CD4-positive, alpha-beta memory T cell (primary cell): Measurements from ENCODE around the gene DDX18. TPM values are rescaled to one million over a fixed set of nuclear protein-coding genes. Genes with fewer than 3 reads are reported as not detected.

Experiments
- CTCF ChIA-PET: fragments of 350-600 bp; sonication (Branson Sonifier 250); formaldehyde crosslinking; loops from one replicate; lab custom pipeline; 2021; ENCODE audit warnings: inconsistent platforms; ENCODE audit not compliant: partially characterized antibody; lab: Charles Lee
- POLR2A ChIA-PET: fragments of 350-600 bp; sonication (Branson Sonifier 250); formaldehyde crosslinking; loops from one replicate; lab custom pipeline; 2021; ENCODE audit not compliant: partially characterized antibody; lab: Charles Lee
- DNase-seq, 5 donors: peaks; one replicate each; pipeline versions ENCODE4 v3.0.0 to v3.0.0-alpha.2; 2020 to 2022; ENCODE audit warnings: mixed read lengths in 1 of 5
- H3K27ac ChIP-seq: one replicate; pipeline ENCODE4 v1.7.0; 2013; ENCODE audit warnings: low read depth, low read length
- H3K27me3 ChIP-seq: 2 replicates; pipeline ENCODE4 v1.7.0; 2013; ENCODE audit warnings: mild to moderate bottlenecking, low read length, moderate library complexity; ENCODE audit not compliant: insufficient read depth
- H3K36me3 ChIP-seq: 2 replicates; pipeline ENCODE4 v1.7.0; 2013; ENCODE audit warnings: mild to moderate bottlenecking, low read length, moderate library complexity; ENCODE audit not compliant: insufficient read depth
- H3K4me1 ChIP-seq: 2 replicates; pipeline ENCODE4 v1.7.0; 2013; ENCODE audit warnings: mild to moderate bottlenecking, low read length, moderate library complexity; ENCODE audit not compliant: insufficient read depth
- H3K4me3 ChIP-seq, 2 donors: one replicate each; pipeline ENCODE4 v1.7.0; 2013; ENCODE audit warnings: low read length in 2 of 2, mild to moderate bottlenecking in 1 of 2
- H3K9me3 ChIP-seq, 2 donors: one replicate each; pipeline ENCODE4 v1.7.0; 2013; ENCODE audit warnings: low read length in 2 of 2, control low read depth in 1 of 2; ENCODE audit not compliant: control insufficient read depth in 1 of 2
- H3K27ac Mint-ChIP-seq, 7 donors: one replicate each; pipeline ENCODE4 v1.8.0; 2020 to 2021; ENCODE audit warnings: mixed read lengths in 7 of 7, mild to moderate bottlenecking in 6 of 7, inconsistent platforms in 3 of 7, moderate library complexity in 3 of 7
- H3K27me3 Mint-ChIP-seq, 2 donors: one replicate each; pipeline ENCODE4 v1.8.0; 2020 to 2021; ENCODE audit warnings: mixed read lengths in 2 of 2
- H3K36me3 Mint-ChIP-seq, 2 donors: one replicate each; pipeline ENCODE4 v1.8.0; 2020 to 2021; ENCODE audit warnings: mixed read lengths in 2 of 2, inconsistent platforms in 1 of 2, mild to moderate bottlenecking in 1 of 2
- H3K4me1 Mint-ChIP-seq, 4 donors: one replicate each; pipeline ENCODE4 v1.8.0; 2020 to 2021; ENCODE audit warnings: mixed read lengths in 4 of 4, mild to moderate bottlenecking in 1 of 4
- H3K4me3 Mint-ChIP-seq, 8 donors: one replicate each; pipeline ENCODE4 v1.8.0; 2020 to 2021; ENCODE audit warnings: mixed read lengths in 8 of 8, mild to moderate bottlenecking in 7 of 8, moderate library complexity in 6 of 8, inconsistent platforms in 3 of 8
- H3K9me3 Mint-ChIP-seq, 8 donors: one replicate each; pipeline ENCODE4 v1.8.0; 2020 to 2021; ENCODE audit warnings: mixed read lengths in 8 of 8, mild to moderate bottlenecking in 5 of 8, inconsistent platforms in 3 of 8, moderate library complexity in 1 of 8
- intact Hi-C: fragments of 100-400 bp; cut with micrococcal nuclease; formaldehyde crosslinking; loops from one replicate; pipeline ENCODE4 v1.15.1; 2023
- polyA plus RNA-seq, 2 donors: library from polyadenylated mRNA; unstranded; fragments of 300-500 nt; fragmentation: Illumina TruSeq; gene quantifications; one replicate each; pipeline ENCODE4 v1.2.3, GENCODE V29; 2021
- total RNA-seq, 2 experiments: library from RNA; stranded (reverse); gene quantifications; one replicate each; pipeline ENCODE4 v1.2.3, GENCODE V29; 2021

Gene DDX18
- total and polyA plus RNA-seq, 4 experiments from 2014 or later: 47.6 to 111 (median 88.3) TPM

GRCh38 chr2:117832905-117833613 is 18.6 kb downstream of the DDX18 start:
- ChIA-PET POLR2A (interaction anchor here (2.5 kb wide), 1 partner anchor 19 kb away, joined by 8 read pairs; the partner anchor contains the start of gene DDX18), CTCF (interaction anchor here (2.4 to 4.2 kb wide), 2 partner anchors 10 to 18 kb away, joined by 8 to 15 read pairs; partner anchors contain the start of gene DDX18)
- DNase-seq: no peak
- peaks cover 53 to 56% of the 10 kb centered on the region in 2 donors for H3K36me3 Mint-ChIP-seq
- intact Hi-C loops: no loop called here
- no peaks in the 10 kb centered on the region for H3K9me3 ChIP-seq
- peak overlapping the region in 3 of 7 donors; percentile 24 to 69 (median 37) for H3K27ac Mint-ChIP-seq
- H3K4me1 Mint-ChIP-seq: peaks cover 3 to 22% (median 10%) of the 10 kb centered on the region in 4 donors
- H3K27me3 Mint-ChIP-seq: no peaks in the 10 kb centered on the region
- H3K4me3 ChIP-seq: no peak overlapping the region
- no peaks in the 10 kb centered on the region for H3K27me3 ChIP-seq
- peaks cover 35% of the 10 kb centered on the region for H3K36me3 ChIP-seq
- H3K9me3 Mint-ChIP-seq: no peaks in the 10 kb centered on the region
- H3K27ac ChIP-seq: no peak overlapping the region
- H3K4me3 Mint-ChIP-seq: no peak overlapping the region
- no peaks in the 10 kb centered on the region for H3K4me1 ChIP-seq

- Histone ChIP-seq H3K4me3 (no peak overlapping the region), H3K27ac (no peak overlapping the region), H3K4me1 (no peaks in the 10 kb centered on the region), H3K9me3 (no peaks in the 10 kb centered on the region), H3K27me3 (no peaks in the 10 kb centered on the region), H3K36me3 (peaks cover 27% of the 10 kb centered on the region)
- peaks cover 3 to 22% (median 10%) of the 10 kb centered on the region in 4 donors for H3K4me1 Mint-ChIP-seq
- ChIA-PET CTCF (interaction anchor here (0.8 to 4.2 kb wide), 5 partner anchors 9 to 170 kb away, joined by 3 to 15 read pairs (median 4); partner anchors contain the start of gene DDX18), POLR2A (interaction anchor here (2.5 kb wide), 1 partner anchor 20 kb away, joined by 8 read pairs; the partner anchor contains the start of gene DDX18)
- DNase-seq: no peak
- no peak overlapping the region for H3K4me3 Mint-ChIP-seq
- H3K27me3 Mint-ChIP-seq: no peaks in the 10 kb centered on the region
- H3K27ac Mint-ChIP-seq: peak overlapping the region in 4 of 7 donors; percentile 24 to 80 (median 28)
- intact Hi-C loops: no loop called here
- H3K9me3 Mint-ChIP-seq: no peaks in the 10 kb centered on the region
- H3K36me3 Mint-ChIP-seq: peaks cover 48 to 51% of the 10 kb centered on the region in 2 donors
Observed at GRCh38 chr2:117833911-117834310, 19.4 kb downstream of the DDX18 start.

GRCh38 chr2:117834992-117835391 is 20.5 kb downstream of the DDX18 start:
- ChIA-PET POLR2A (interaction anchor here (2.5 kb wide), 1 partner anchor 21 kb away, joined by 8 read pairs; the partner anchor contains the start of gene DDX18), CTCF (interaction anchor here (0.8 to 4.2 kb wide), 4 partner anchors 8 to 168 kb away, joined by 3 to 15 read pairs (median 10); partner anchors contain the start of gene DDX18)
- peaks cover 3 to 22% (median 10%) of the 10 kb centered on the region in 4 donors for H3K4me1 Mint-ChIP-seq
- H3K27me3 Mint-ChIP-seq: no peaks in the 10 kb centered on the region
- H3K36me3 Mint-ChIP-seq: peaks cover 37 to 47% of the 10 kb centered on the region in 2 donors
- H3K27ac ChIP-seq: no peak overlapping the region
- no peaks in the 10 kb centered on the region for H3K9me3 ChIP-seq
- H3K27me3 ChIP-seq: no peaks in the 10 kb centered on the region
- H3K4me1 ChIP-seq: no peaks in the 10 kb centered on the region
- no peak for DNase-seq
- intact Hi-C loops: no loop called here
- no peaks in the 10 kb centered on the region for H3K9me3 Mint-ChIP-seq
- peak overlapping the region in 1 of 7 donors; percentile 24 for H3K27ac Mint-ChIP-seq
- peaks cover 16% of the 10 kb centered on the region for H3K36me3 ChIP-seq
- H3K4me3 ChIP-seq: no peak overlapping the region
- H3K4me3 Mint-ChIP-seq: peak overlapping the region in 2 of 8 donors; percentile 7 to 17

- Mint-ChIP-seq H3K27me3 (no peaks in the 10 kb centered on the region), H3K36me3 (peaks cover 25 to 38% of the 10 kb centered on the region in 2 donors), H3K27ac (peak overlapping the region in 4 of 7 donors; percentile 53 to 92 (median 78)), H3K4me1 (peaks cover 3 to 22% (median 10%) of the 10 kb centered on the region in 4 donors), H3K4me3 (peak overlapping the region; percentile 70 to 88 (median 78)), H3K9me3 (no peaks in the 10 kb centered on the region)
- no peak overlapping the region for H3K27ac ChIP-seq
- intact Hi-C loops: loop anchor here (1.0 kb wide), 1 partner anchor 167 kb away; no protein-coding TSS in a partner anchor
- CTCF ChIA-PET: interaction anchor here (0.6 to 2.2 kb wide), 2 partner anchors 22 to 167 kb away, joined by 3 to 11 read pairs; partner anchors contain the start of gene DDX18
- H3K9me3 ChIP-seq: no peaks in the 10 kb centered on the region
- DNase-seq: peak in 4 of 5 donors; percentile 20 to 39 (median 37)
- no peaks in the 10 kb centered on the region for H3K4me1 ChIP-seq
- H3K36me3 ChIP-seq: peaks cover 5% of the 10 kb centered on the region
- H3K27me3 ChIP-seq: no peaks in the 10 kb centered on the region
- POLR2A ChIA-PET: interaction anchor here (2.3 kb wide), 1 partner anchor 21 kb away, joined by 6 read pairs; the partner anchor contains the start of gene DDX18
- H3K4me3 ChIP-seq: no peak overlapping the region
Observed at GRCh38 chr2:117835990-117836760, 21.7 kb downstream of the DDX18 start.

GRCh38 chr2:117845304-117845703 is 30.8 kb downstream of the DDX18 start:
- ChIA-PET CTCF (no interaction called here), POLR2A (no interaction called here)
- DNase-seq: no peak
- Histone ChIP-seq H3K27me3 (no peaks in the 10 kb centered on the region), H3K9me3 (no peaks in the 10 kb centered on the region), H3K4me3 (no peak overlapping the region), H3K27ac (no peak overlapping the region), H3K4me1 (no peaks in the 10 kb centered on the region), H3K36me3 (no peaks in the 10 kb centered on the region)
- peaks cover 0 to 1% (median 0%) of the 10 kb centered on the region in 4 donors for H3K4me1 Mint-ChIP-seq
- intact Hi-C loops: no loop called here
- H3K4me3 Mint-ChIP-seq: no peak overlapping the region
- H3K27me3 Mint-ChIP-seq: peaks cover 22 to 25% of the 10 kb centered on the region in 2 donors
- H3K36me3 Mint-ChIP-seq: peaks cover 0 to 4% of the 10 kb centered on the region in 2 donors
- H3K27ac Mint-ChIP-seq: no peak overlapping the region
- H3K9me3 Mint-ChIP-seq: peaks cover 0 to 5% (median 0%) of the 10 kb centered on the region in 8 donors

GRCh38 chr2:117850015-117850414 is 35.5 kb downstream of the DDX18 start:
- CTCF ChIA-PET: interaction anchor here (1.0 kb wide), 1 partner anchor 15 kb away, joined by 3 read pairs; no protein-coding TSS in a partner anchor
- Histone ChIP-seq H3K9me3 (no peaks in the 10 kb centered on the region), H3K36me3 (no peaks in the 10 kb centered on the region), H3K4me1 (no peaks in the 10 kb centered on the region), H3K27me3 (peaks cover 14% of the 10 kb centered on the region), H3K27ac (no peak overlapping the region), H3K4me3 (no peak overlapping the region)
- peaks cover 0 to under 1% of the 10 kb centered on the region in 2 donors for H3K36me3 Mint-ChIP-seq
- POLR2A ChIA-PET: no interaction called here
- H3K27ac Mint-ChIP-seq: peak overlapping the region in 1 of 7 donors; percentile 69
- peaks cover 40 to 46% of the 10 kb centered on the region in 2 donors for H3K27me3 Mint-ChIP-seq
- intact Hi-C loops: no loop called here
- H3K4me3 Mint-ChIP-seq: no peak overlapping the region
- peaks cover 0 to 1% (median 0%) of the 10 kb centered on the region in 4 donors for H3K4me1 Mint-ChIP-seq
- DNase-seq: no peak
- H3K9me3 Mint-ChIP-seq: peaks cover 0 to 5% (median 0%) of the 10 kb centered on the region in 8 donors
